Measurements from ENCODE around the gene LHPP.

GRCh38 chr10:124625831-124626238 lies 164.2 kb downstream of the LHPP start:
- TF ChIP-seq CTCF (IDR thresholded peaks at IDR 0.05; ENCODE audit: low read depth, low read length, poor library complexity, severe bottlenecking) (no peak), EZH2phosphoT487 (IDR thresholded peaks at IDR 0.05; ENCODE audit: borderline replicate concordance, low read length) (no peak)
